ENCODE results near the gene OMP. TPM values are rescaled to one million over a fixed set of nuclear protein-coding genes. Genes with fewer than 3 reads are reported as not detected.

The OMP gene
- total and polyA plus RNA-seq, 2 of the 13 experiments (the other 11 are each of a cell fraction or from before 2014, with no cell fraction given), result not detected

DNA sequence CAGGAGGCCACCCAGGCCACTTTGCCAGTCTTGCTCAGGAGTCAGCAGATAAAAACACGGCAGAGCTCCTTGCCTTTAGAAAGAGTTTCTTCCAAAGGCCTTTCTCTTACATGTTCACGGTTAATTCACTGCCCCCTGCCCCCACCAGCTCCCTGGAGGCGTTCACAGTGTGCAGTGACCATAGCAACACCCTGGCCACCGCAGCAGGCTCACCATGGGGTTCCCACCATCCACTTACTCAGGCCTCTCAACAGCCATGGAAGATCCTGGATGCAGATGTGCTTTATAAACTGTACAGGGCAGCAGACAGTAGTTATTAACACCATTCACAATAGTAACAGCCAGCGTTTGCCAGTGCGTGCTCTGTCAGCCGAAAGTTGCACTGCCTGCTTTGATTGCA, 14.9 kb downstream of the OMP start:
- Histone ChIP-seq H3K4me2 (ENCODE audit: low read depth, low read length) (no peak overlapping the region), H3K9me3 (ENCODE audit: low read length) (no peaks in the 10 kb centered on the region), H2AFZ (ENCODE audit: low read length) (no peak overlapping the region), H4K20me1 (ENCODE audit: insufficient read depth, low read length) (no peaks in the 10 kb centered on the region), H3K4me1 (ENCODE audit: insufficient read depth, low read length) (peaks cover 10% of the 10 kb centered on the region), H3K4me3 (replicated peaks in 1 of 3; ENCODE audit: insufficient read depth in 1 of 3, low read depth in 2 of 3, low read length in 3 of 3) (no peak overlapping the region), H3K27ac (ENCODE audit: extremely low read length, insufficient read depth, low read length) (no peak overlapping the region), H3K79me2 (ENCODE audit: insufficient read depth, low read length) (no peaks in the 10 kb centered on the region), H3K27me3 (ENCODE audit: control insufficient read depth in 1 of 2, insufficient read depth in 2 of 2, low read length in 2 of 2) (peaks cover 0 to 4% of the 10 kb centered on the region in 2 experiments; a peak in 1 of 5 replicates), H3K36me3 (replicated peaks in 1 of 2; ENCODE audit: control insufficient read depth in 1 of 2, insufficient read depth in 2 of 2, low read length in 2 of 2) (no peaks in the 10 kb centered on the region), H3K9ac (ENCODE audit: insufficient read depth, low read depth, low read length) (no peak overlapping the region)
- 65% methylated on average over 4 of the region's 7 CpGs for WGBS (ENCODE audit: low lambda C conversion rate)
- intact Hi-C loops (cut with micrococcal nuclease; ENCODE audit: unreplicated experiment), result no loop called here
- in situ Hi-C loops (cut with HindIII; ENCODE audit: extremely low pct_ligation_motif_present, low pct_unique_long_range_greater_than_20kb), result no loop called here
- ATAC-seq (no peak), FAIRE-seq (no peak), DNase-seq (ENCODE audit: low spot score) (no peak)
- ChIA-PET CTCF (ENCODE audit: low intra/inter-chr PET ratio, low total read pairs) (no interaction called here), POLR2A (no interaction called here)
- no TSS peak for BruUV-seq (replicated peaks)
- TF ChIP-seq BCL6 (CRISPR knock-in tag; IDR thresholded peaks at IDR 0.05) (no peak), IRF2 (CRISPR knock-in tag; IDR thresholded peaks at IDR 0.05) (no peak), JUND (CRISPR knock-in tag; IDR thresholded peaks at IDR 0.05) (no peak), PCBP2 (optimal IDR thresholded peaks at IDR 0.05; ENCODE audit: low read depth, low read length, poor library complexity, severe bottlenecking) (no peak)

DNA sequence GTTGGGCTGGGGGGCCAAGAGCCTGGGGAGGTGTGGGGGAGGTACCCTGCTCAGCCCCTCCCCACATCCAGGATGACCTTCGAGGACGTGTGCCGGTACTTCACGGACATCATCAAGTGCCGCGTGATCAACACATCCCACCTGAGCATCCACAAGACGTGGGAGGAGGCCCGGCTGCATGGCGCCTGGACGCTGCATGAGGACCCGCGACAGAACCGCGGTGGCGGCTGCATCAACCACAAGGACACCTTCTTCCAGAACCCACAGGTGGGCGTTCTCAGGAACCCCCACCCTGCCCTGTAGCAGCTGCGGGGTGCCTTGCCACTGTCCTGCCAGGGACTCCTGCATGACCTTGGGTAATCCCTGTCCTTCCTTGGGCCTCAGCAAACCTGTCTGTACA, 15.4 kb downstream of the OMP start:
- H3K9ac ChIP-seq (ENCODE audit: insufficient read depth, low read depth, low read length), result no peak overlapping the region
- no peaks in the 10 kb centered on the region for H3K79me2 ChIP-seq (ENCODE audit: insufficient read depth, low read length)
- no peaks in the 10 kb centered on the region for H3K9me3 ChIP-seq (ENCODE audit: low read length)
- BruUV-seq (replicated peaks), result no TSS peak
- H3K27me3 ChIP-seq (ENCODE audit: control insufficient read depth in 1 of 2, insufficient read depth in 2 of 2, low read length in 2 of 2), result peaks cover 0 to 4% of the 10 kb centered on the region in 2 experiments; a peak in 1 of 5 replicates
- no peak overlapping the region for H2AFZ ChIP-seq (ENCODE audit: low read length)
- no peak overlapping the region for H3K27ac ChIP-seq (ENCODE audit: extremely low read length, insufficient read depth, low read length)
- in situ Hi-C loops (cut with HindIII; ENCODE audit: extremely low pct_ligation_motif_present, low pct_unique_long_range_greater_than_20kb), result no loop called here
- DNase-seq (ENCODE audit: low spot score) (no peak), ATAC-seq (no peak), FAIRE-seq (no peak)
- intact Hi-C loops (cut with micrococcal nuclease; ENCODE audit: unreplicated experiment), result no loop called here
- WGBS (ENCODE audit: low lambda C conversion rate), result 79% methylated on average over 15 of the region's 17 CpGs
- POLR2A ChIA-PET, result no interaction called here
- H3K36me3 ChIP-seq (replicated peaks in 1 of 2; ENCODE audit: control insufficient read depth in 1 of 2, insufficient read depth in 2 of 2, low read length in 2 of 2), result no peaks in the 10 kb centered on the region
- no peak overlapping the region for H3K4me2 ChIP-seq (ENCODE audit: low read depth, low read length)
- peaks cover 4% of the 10 kb centered on the region for H3K4me1 ChIP-seq (ENCODE audit: insufficient read depth, low read length)
- CTCF ChIA-PET (ENCODE audit: low intra/inter-chr PET ratio, low total read pairs), result no interaction called here
- no peak overlapping the region for H3K4me3 ChIP-seq (replicated peaks in 1 of 3; ENCODE audit: insufficient read depth in 1 of 3, low read depth in 2 of 3, low read length in 3 of 3)
- no peaks in the 10 kb centered on the region for H4K20me1 ChIP-seq (ENCODE audit: insufficient read depth, low read length)
- no peak for TF ChIP-seq KDM1A (CRISPR knock-in tag; IDR thresholded peaks at IDR 0.05)
- no peak for TF ChIP-seq ZNF891 (CRISPR knock-in tag; IDR thresholded peaks at IDR 0.05)
- no peak for TF ChIP-seq ISX (CRISPR knock-in tag; conservative IDR thresholded peaks at IDR 0.05)
- TF ChIP-seq GTF2F1 (IDR thresholded peaks at IDR 0.05; ENCODE audit: low read length), result no peak
- TF ChIP-seq ZNF138 (CRISPR knock-in tag; IDR thresholded peaks at IDR 0.05; ENCODE audit: low read depth), result no peak
- TF ChIP-seq SMARCE1 (IDR thresholded peaks at IDR 0.05; ENCODE audit: borderline replicate concordance), result no peak
- no peak for TF ChIP-seq GATAD1 (CRISPR knock-in tag; IDR thresholded peaks at IDR 0.05)
- TF ChIP-seq, protein P1, sequence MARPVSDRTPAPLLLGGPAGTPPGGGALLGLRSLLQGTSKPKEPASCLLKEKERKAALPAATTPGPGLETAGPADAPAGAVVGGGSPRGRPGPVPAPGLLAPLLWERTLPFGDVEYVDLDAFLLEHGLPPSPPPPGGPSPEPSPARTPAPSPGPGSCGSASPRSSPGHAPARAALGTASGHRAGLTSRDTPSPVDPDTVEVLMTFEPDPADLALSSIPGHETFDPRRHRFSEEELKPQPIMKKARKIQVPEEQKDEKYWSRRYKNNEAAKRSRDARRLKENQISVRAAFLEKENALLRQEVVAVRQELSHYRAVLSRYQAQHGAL (CRISPR knock-in tag; IDR thresholded peaks at IDR 0.05; ENCODE audit: not compliant biosample characterization), result no peak
- TF ChIP-seq TOE1 (CRISPR knock-in tag; IDR thresholded peaks at IDR 0.05), result no peak
- TF ChIP-seq HNRNPLL (IDR thresholded peaks at IDR 0.05; ENCODE audit: low read depth, low read length, poor library complexity, severe bottlenecking), result no peak
- TF ChIP-seq RBM39 (IDR thresholded peaks at IDR 0.05; ENCODE audit: low read depth, low read length, poor library complexity, severe bottlenecking), result no peak
- TF ChIP-seq SETDB1 (CRISPR knock-in tag; IDR thresholded peaks at IDR 0.05; ENCODE audit: borderline replicate concordance), result no peak
- TF ChIP-seq, protein P2, sequence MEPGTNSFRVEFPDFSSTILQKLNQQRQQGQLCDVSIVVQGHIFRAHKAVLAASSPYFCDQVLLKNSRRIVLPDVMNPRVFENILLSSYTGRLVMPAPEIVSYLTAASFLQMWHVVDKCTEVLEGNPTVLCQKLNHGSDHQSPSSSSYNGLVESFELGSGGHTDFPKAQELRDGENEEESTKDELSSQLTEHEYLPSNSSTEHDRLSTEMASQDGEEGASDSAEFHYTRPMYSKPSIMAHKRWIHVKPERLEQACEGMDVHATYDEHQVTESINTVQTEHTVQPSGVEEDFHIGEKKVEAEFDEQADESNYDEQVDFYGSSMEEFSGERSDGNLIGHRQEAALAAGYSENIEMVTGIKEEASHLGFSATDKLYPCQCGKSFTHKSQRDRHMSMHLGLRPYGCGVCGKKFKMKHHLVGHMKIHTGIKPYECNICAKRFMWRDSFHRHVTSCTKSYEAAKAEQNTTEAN (CRISPR knock-in tag; conservative IDR thresholded peaks at IDR 0.05), result no peak
- no peak for TF ChIP-seq DMAP1 (CRISPR knock-in tag; IDR thresholded peaks at IDR 0.05)
- no peak for TF ChIP-seq LCORL (IDR thresholded peaks at IDR 0.05)
- TF ChIP-seq LCORL (CRISPR knock-in tag; IDR thresholded peaks at IDR 0.05), result no peak
- TF ChIP-seq RFXAP (CRISPR knock-in tag; IDR thresholded peaks at IDR 0.05; ENCODE audit: borderline replicate concordance), result no peak

All from HepG2 (cell line).